Endothelial cell (in vitro differentiated cells): ENCODE data around the gene RPGR. TPM values are rescaled to one million over a fixed set of nuclear protein-coding genes. Genes with fewer than 3 reads are reported as not detected.

Experiments
- DNase-seq: peaks from one replicate; pipeline ENCODE4 v3.0.0; 2021; ENCODE audit warnings: low spot score
- H3K27ac Mint-ChIP-seq: one replicate; pipeline ENCODE4 v1.8.0; 2021; ENCODE audit warnings: mixed read lengths, inconsistent platforms; ENCODE audit not compliant: unreplicated experiment
- H3K27me3 Mint-ChIP-seq: one replicate; pipeline ENCODE4 v1.8.0; 2021; ENCODE audit warnings: mild to moderate bottlenecking, moderate library complexity, mixed read lengths, inconsistent platforms; ENCODE audit not compliant: unreplicated experiment
- H3K36me3 Mint-ChIP-seq: one replicate; pipeline ENCODE4 v1.8.0; 2021; ENCODE audit warnings: mild to moderate bottlenecking, low read depth, mixed read lengths, inconsistent platforms; ENCODE audit not compliant: unreplicated experiment
- H3K4me1 Mint-ChIP-seq: one replicate; pipeline ENCODE4 v1.8.0; 2021; ENCODE audit warnings: mild to moderate bottlenecking, mixed read lengths, inconsistent platforms; ENCODE audit not compliant: unreplicated experiment
- H3K4me3 Mint-ChIP-seq: one replicate; pipeline ENCODE4 v1.8.0; 2021; ENCODE audit warnings: mild to moderate bottlenecking, mixed read lengths, inconsistent platforms; ENCODE audit not compliant: unreplicated experiment
- H3K9me3 Mint-ChIP-seq: one replicate; pipeline ENCODE4 v1.8.0; 2021; ENCODE audit warnings: mixed read lengths, inconsistent platforms; ENCODE audit not compliant: unreplicated experiment
- total RNA-seq: library from RNA; stranded (reverse); fragmentation: NEBNext Ultra II Directional; extraction: Animal tissue kit (Norgen Biotek cat#: 25700); gene quantifications from one replicate; pipeline ENCODE4 v1.2.1, GENCODE V29; 2021; ENCODE audit not compliant: unreplicated experiment
- TF ChIP-seq, protein P1 (sequence below): fragments of 200-600 bp; sonication (generic); IDR thresholded peaks from one replicate; pipeline ENCODE4 v1.5.0; 2021; ENCODE audit warnings: antibody characterized with exemption; ENCODE audit not compliant: unreplicated experiment

The RPGR gene
- total RNA-seq, 1 donor from 2014 or later, result 17.2 TPM

DNA sequence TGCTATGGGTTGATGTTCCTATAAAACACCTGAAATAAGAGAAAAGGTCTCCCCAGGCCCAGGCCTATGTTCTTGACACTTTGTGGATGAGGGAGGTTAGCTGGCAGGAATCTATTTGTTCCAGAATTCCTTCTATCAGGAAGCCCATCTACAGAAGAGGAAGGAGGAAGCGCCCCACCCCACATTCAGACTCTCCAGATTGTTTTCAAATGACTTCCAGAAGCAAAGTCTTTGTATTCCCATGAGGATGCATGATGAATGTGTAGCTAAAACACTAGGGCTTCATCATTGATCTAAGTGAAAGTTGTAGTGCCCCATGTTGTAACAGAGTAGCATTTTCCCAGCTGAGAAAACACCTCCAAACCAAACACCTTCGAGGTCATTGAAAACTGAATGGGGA is 41.5 kb upstream of the RPGR start:
- H3K4me3 Mint-ChIP-seq, result no peak overlapping the region
- TF ChIP-seq, protein P1, sequence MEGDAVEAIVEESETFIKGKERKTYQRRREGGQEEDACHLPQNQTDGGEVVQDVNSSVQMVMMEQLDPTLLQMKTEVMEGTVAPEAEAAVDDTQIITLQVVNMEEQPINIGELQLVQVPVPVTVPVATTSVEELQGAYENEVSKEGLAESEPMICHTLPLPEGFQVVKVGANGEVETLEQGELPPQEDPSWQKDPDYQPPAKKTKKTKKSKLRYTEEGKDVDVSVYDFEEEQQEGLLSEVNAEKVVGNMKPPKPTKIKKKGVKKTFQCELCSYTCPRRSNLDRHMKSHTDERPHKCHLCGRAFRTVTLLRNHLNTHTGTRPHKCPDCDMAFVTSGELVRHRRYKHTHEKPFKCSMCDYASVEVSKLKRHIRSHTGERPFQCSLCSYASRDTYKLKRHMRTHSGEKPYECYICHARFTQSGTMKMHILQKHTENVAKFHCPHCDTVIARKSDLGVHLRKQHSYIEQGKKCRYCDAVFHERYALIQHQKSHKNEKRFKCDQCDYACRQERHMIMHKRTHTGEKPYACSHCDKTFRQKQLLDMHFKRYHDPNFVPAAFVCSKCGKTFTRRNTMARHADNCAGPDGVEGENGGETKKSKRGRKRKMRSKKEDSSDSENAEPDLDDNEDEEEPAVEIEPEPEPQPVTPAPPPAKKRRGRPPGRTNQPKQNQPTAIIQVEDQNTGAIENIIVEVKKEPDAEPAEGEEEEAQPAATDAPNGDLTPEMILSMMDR, result no peak
- H3K27ac Mint-ChIP-seq, result no peak overlapping the region
- H3K36me3 Mint-ChIP-seq, result no peaks in the 10 kb centered on the region
- no peaks in the 10 kb centered on the region for H3K27me3 Mint-ChIP-seq
- no peak for DNase-seq
- no peaks in the 10 kb centered on the region for H3K9me3 Mint-ChIP-seq
- peaks cover 6% of the 10 kb centered on the region for H3K4me1 Mint-ChIP-seq

DNA sequence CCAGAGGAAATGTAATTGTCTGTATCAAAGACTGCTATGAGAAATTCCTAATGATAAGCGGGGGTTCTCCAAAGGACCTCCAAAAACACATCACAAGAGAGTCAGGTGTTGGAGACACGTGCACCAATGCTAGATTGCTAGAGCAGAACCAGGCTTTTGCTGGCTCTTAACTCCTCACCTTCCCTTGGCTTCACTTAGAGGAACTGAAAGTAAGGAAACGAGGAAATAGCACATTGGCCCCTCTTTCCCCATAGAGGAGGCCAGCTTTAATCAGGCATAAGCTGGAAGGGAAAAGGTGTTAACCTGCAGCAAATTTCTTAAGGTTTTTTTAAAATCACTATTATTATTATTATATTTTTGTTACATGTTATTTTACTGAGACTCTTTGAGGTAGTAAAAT is 38.6 kb upstream of the RPGR start:
- no peak for DNase-seq
- Mint-ChIP-seq H3K9me3 (no peaks in the 10 kb centered on the region), H3K4me1 (peaks cover 11% of the 10 kb centered on the region), H3K36me3 (no peaks in the 10 kb centered on the region), H3K27me3 (no peaks in the 10 kb centered on the region), H3K4me3 (no peak overlapping the region), H3K27ac (no peak overlapping the region)
- TF ChIP-seq, protein P1, result no peak

DNA sequence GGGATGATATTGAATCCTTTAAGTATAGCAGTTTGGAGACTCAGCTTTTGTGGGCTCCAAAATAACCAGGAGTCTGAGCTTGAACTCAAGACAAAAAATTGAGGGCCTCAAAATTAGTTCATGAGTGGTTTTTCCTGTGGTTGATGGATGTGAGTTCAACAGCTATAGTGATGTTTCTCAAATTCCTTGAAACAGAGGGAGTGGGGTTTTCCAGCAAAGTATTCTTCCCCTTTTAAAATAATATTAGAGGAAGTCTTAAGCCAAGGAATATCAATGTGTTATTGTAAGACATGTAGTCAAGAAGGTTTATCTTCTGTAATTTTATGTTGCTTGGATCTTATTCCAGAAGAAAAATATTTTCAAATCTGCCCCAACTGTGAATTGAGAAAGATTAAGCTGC is 35.7 kb upstream of the RPGR start:
- peaks cover 7% of the 10 kb centered on the region for H3K4me1 Mint-ChIP-seq
- H3K36me3 Mint-ChIP-seq, result no peaks in the 10 kb centered on the region
- TF ChIP-seq, protein P1, result no peak
- no peak overlapping the region for H3K4me3 Mint-ChIP-seq
- no peaks in the 10 kb centered on the region for H3K9me3 Mint-ChIP-seq
- no peaks in the 10 kb centered on the region for H3K27me3 Mint-ChIP-seq
- no peak overlapping the region for H3K27ac Mint-ChIP-seq
- DNase-seq, result no peak

DNA sequence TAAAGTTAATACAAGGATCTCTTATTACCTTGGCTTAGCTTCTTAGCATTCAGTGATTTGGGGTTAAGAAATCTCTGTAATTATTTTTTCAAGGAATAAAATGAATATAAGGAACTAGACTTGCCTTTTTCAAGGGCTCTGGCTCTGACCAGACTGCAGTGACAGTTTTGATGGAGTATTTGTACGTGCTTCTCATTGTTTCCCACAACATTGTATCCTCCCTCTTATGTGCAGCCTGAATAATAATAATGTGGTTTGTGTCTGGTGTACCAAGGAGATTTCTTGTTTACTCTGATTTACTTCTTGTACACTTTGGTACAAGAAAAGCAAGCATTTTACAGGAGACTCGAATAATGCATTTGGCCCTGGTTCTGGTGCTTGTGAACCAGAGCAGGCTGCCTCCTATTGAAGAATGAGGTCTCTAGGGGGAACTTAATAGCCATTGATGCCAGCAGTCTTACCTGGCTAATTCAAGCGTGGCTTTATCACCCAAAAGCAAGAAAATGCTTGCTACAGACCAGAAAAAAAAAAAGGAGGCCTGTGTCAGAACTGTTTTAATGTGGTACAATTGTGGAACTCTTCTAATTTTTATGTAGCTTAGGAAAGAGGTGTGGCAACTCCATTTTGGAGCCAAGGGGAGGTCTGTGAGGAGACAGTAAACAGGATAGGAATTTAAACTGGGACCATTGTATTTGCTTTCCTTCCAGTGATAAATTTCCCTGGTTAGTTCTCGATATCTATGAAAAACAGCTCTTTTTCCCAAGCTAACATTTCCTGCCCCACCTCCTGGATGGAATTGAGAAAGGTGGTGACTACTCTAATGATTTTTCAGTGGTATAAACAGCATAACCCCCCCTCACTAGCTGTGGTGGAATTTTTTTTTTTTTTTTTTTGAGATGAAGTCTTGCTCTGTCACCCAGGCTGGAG is 30.7 kb upstream of the RPGR start:
- DNase-seq, result no peak
- H3K9me3 Mint-ChIP-seq, result no peaks in the 10 kb centered on the region
- no peak overlapping the region for H3K4me3 Mint-ChIP-seq
- no peaks in the 10 kb centered on the region for H3K36me3 Mint-ChIP-seq
- no peaks in the 10 kb centered on the region for H3K27me3 Mint-ChIP-seq
- peak overlapping the region; percentile 94 for H3K27ac Mint-ChIP-seq
- peaks cover 19% of the 10 kb centered on the region for H3K4me1 Mint-ChIP-seq
- TF ChIP-seq, protein P1, result no peak

DNA sequence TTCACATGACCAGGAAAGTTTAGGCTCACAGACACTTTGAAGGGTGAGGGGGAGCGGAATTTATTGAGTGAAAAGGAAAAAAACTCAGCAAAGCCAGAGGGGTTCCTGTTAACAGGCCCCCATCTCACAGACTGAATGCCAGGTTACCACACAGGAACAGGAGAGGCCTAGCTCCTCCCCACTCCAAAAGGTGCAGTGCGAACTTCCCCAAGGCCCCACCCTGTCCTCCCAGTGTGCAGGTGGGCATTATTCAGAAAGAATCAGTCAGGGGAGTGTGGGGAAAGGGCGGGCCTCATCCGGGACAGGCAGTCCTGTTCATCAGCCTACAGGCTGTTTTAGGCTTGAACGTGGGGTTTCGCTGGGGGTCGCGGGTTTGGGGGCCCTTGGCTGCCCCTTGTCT is 29.1 kb upstream of the RPGR start:
- TF ChIP-seq, protein P1, result no peak
- no peaks in the 10 kb centered on the region for H3K9me3 Mint-ChIP-seq
- no peaks in the 10 kb centered on the region for H3K36me3 Mint-ChIP-seq
- H3K4me3 Mint-ChIP-seq, result no peak overlapping the region
- no peak for DNase-seq
- peaks cover 14% of the 10 kb centered on the region for H3K4me1 Mint-ChIP-seq
- no peak overlapping the region for H3K27ac Mint-ChIP-seq
- no peaks in the 10 kb centered on the region for H3K27me3 Mint-ChIP-seq
